ENCODE data around the gene DGCR2.

The DGCR2 gene

DNA sequence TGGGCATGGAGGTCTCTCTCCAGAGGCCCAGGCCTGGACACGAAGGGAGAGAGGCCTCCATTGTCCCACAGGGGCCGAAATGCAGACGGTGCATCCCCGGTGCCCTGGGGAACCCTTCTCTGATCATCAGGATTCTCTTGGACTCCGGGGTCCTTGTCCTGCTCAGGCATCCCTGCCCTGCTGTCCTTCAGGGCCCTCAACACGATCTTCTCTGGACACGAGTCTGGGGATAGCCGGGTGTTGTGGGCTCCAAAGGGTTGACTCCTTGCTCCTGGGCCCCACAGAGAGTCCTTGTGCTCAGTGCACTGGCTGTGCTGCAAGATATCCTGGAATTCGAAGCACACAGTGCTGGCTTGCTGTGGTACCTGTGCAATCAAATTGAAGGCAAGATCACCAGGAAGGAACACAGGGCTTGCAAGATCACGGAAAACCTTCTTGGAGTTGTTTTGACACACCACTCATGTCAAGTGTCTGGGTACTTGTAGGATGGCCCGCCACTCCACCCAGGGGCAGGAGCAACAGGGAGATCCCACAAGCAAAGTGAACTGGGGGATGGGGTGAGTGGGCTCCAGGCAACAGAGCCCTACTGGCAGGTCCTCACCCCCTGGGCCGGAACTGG, 124.8 kb downstream of the DGCR2 start:
- no peak overlapping the region for H3K4me3 ChIP-seq (replicated peaks; ENCODE audit: low read depth, low read length)
- TF ChIP-seq, protein P1, sequence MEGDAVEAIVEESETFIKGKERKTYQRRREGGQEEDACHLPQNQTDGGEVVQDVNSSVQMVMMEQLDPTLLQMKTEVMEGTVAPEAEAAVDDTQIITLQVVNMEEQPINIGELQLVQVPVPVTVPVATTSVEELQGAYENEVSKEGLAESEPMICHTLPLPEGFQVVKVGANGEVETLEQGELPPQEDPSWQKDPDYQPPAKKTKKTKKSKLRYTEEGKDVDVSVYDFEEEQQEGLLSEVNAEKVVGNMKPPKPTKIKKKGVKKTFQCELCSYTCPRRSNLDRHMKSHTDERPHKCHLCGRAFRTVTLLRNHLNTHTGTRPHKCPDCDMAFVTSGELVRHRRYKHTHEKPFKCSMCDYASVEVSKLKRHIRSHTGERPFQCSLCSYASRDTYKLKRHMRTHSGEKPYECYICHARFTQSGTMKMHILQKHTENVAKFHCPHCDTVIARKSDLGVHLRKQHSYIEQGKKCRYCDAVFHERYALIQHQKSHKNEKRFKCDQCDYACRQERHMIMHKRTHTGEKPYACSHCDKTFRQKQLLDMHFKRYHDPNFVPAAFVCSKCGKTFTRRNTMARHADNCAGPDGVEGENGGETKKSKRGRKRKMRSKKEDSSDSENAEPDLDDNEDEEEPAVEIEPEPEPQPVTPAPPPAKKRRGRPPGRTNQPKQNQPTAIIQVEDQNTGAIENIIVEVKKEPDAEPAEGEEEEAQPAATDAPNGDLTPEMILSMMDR (IDR thresholded peaks at IDR 0.05; ENCODE audit: low read length, missing control alignments) = no peak
- DNase-seq (ENCODE audit: low read depth) = no peak

DNA sequence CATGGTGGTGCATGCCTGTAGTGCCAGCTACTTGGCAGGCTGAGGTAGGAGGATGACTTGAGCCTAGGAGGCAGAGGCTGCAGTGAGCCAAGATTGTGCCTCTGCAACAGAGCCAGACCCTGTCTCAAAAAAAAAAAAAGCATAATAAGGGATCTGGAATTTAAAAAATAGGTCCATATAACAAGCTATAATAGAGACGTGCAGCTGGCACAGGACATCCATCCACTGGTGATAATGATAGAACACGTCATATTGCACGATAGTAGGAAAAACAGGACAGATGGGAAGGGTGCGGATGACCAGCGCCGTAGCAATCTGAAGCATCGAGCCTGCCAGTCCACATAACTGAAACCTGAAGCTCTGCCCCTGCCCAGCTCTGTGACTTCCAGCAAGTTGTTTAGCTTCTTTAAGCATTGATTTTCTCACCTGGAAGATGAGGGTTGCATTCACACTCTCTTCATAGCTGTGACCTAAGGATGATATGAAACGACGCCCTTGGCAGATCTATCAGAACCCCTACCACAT, 125.8 kb downstream of the DGCR2 start:
- TF ChIP-seq, protein P1 (IDR thresholded peaks at IDR 0.05; ENCODE audit: low read length, missing control alignments) = no peak
- no peak for DNase-seq (ENCODE audit: low read depth)
- H3K4me3 ChIP-seq (replicated peaks; ENCODE audit: low read depth, low read length) = no peak overlapping the region

DNA sequence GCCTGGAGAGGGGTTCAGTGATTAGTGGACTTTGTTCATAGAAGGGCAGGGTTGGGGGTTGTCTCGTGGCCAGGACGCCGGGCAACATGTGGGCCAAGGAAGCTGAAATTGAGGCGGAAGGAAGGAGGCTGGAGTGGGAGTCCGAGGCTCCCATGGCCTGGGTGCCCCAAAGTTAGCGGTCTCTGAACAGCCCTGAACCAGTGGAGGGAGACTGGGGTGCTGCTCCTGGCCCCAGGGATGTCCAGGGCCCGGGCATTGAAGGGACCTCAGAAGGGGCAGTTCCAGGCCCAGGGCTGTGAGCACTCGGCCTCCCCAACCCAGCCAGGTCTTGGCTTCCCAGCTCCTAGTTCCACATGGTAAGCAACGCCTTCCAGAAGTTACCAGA, 126.9 kb downstream of the DGCR2 start:
- DNase-seq (ENCODE audit: low read depth) = no peak
- TF ChIP-seq, protein P1 (IDR thresholded peaks at IDR 0.05; ENCODE audit: low read length, missing control alignments) = no peak

DNA sequence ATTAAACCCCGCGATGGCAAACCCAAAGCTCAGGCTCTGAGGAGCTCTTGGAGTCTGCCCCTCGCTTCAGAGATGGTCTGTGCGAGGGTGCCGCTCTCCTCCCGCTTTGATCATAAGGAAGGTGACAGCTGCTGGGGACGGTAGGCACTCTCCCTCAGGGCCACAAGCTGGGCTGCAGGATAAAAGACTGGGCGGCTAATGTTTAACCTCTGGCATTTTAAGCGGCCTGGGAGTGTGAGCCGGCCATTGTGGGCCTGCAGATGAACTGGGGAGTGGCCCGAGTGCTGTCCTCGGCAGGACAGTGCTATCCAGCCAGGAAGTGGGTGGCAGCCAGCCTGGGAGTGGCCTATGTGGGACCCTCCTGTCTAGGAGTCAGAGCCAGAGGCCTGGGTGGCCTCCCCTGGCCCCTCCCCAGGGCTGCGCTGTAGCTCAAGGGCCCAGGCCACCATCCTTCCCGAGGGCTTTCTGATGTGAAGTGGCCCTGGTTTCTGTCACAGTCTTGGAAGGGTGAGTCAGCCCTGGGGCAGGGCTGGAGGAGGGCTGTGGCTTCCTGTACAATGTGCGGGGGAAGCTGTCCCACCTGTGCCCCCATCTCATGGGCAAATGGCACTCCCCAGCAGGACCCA, 127.4 kb downstream of the DGCR2 start:
- no peak overlapping the region for H3K4me3 ChIP-seq (replicated peaks; ENCODE audit: low read depth, low read length)
- DNase-seq (ENCODE audit: low read depth) = no peak
- TF ChIP-seq, protein P1 (IDR thresholded peaks at IDR 0.05; ENCODE audit: low read length, missing control alignments) = no peak

More for the DNA sequence above, 126.9 kb downstream of the DGCR2 start:
- H3K4me3 ChIP-seq (replicated peaks; ENCODE audit: low read depth, low read length) = no peak overlapping the region

DNA sequence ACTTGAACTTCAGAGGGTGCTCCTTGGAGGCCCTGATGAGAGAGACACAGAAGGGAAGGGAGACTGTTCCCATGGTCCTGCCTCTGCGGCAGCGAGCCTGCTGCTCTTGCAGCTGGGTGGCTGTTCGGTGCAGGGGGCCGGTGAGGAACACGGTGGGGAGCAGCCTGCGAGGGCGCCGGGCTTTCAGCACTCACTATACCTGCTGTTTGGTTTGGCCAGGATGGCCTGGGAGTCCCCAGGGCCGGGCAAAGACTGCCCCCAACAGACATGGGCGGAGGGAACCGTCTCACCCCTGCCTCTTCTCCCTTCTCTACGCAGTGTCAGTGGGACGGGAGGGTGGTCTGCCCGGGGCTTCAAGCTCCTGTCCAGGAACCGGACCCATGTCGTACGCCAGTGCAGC, 128.2 kb downstream of the DGCR2 start:
- H3K4me3 ChIP-seq (replicated peaks; ENCODE audit: low read depth, low read length) = no peak overlapping the region
- DNase-seq (ENCODE audit: low read depth) = no peak
- TF ChIP-seq, protein P1 (IDR thresholded peaks at IDR 0.05; ENCODE audit: low read length, missing control alignments) = no peak

DNA sequence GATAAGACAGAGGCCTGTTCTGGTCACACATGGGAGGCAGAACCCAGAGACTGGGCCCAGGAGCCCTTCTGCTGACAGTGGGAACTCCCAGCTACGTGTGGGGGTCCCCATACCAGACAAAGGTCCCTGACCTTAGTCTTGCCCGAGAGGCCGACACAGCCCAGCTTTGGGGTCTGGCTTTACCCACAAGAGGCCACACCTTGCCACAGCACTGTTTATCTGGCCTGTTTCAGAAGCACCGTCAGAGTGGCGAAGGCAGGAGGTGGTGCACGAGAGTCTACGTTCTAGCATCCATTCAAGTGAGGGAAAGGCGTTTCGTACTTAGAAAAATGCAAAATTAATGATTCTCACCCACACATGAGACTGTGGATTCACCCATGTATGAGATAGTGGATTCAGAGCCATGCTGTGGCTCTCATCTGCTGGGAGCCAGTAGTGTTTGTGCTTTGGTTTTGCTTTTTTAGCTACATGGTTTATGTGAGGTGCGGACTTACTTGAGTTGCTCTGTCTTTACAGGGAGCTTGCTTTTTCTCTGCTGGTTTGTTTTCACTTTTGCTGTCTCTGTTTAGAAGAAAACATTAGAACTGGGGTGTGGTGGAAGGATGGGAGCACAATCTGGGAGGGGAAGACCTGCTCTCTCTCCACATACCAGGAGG, 129.5 kb downstream of the DGCR2 start:
- no peak for DNase-seq (ENCODE audit: low read depth)
- no peak overlapping the region for H3K4me3 ChIP-seq (replicated peaks; ENCODE audit: low read depth, low read length)
- TF ChIP-seq, protein P1 (IDR thresholded peaks at IDR 0.05; ENCODE audit: low read length, missing control alignments) = no peak
